ENCODE measurements around the gene C10orf71.

The C10orf71 gene

GRCh38 chr10:49369216-49370162 is 70.5 kb downstream of the C10orf71 start:
- no peak for DNase-seq (ENCODE audit: low read depth)
- no peak for TF ChIP-seq CTCF (IDR thresholded peaks at IDR 0.05; ENCODE audit: insufficient read depth, low read depth, low read length, missing control alignments)

GRCh38 chr10:49370326-49371100 is 71.5 kb downstream of the C10orf71 start:
- no peak for DNase-seq (ENCODE audit: low read depth)
- no peak for TF ChIP-seq CTCF (IDR thresholded peaks at IDR 0.05; ENCODE audit: insufficient read depth, low read depth, low read length, missing control alignments)
- H3K4me3 ChIP-seq (ENCODE audit: low read length) = no peak overlapping the region

More at GRCh38 chr10:49369216-49370162, 70.5 kb downstream of the C10orf71 start:
- H3K4me3 ChIP-seq (ENCODE audit: low read length) = no peak overlapping the region

- no peak overlapping the region for H3K4me3 ChIP-seq (ENCODE audit: low read length)
- DNase-seq (ENCODE audit: low read depth) = no peak
Measured at GRCh38 chr10:49371967-49372366, 73.0 kb downstream of the C10orf71 start.

GRCh38 chr10:49373361-49373760 is 74.4 kb downstream of the C10orf71 start:
- no peak for DNase-seq (ENCODE audit: low read depth)
- TF ChIP-seq CTCF (IDR thresholded peaks at IDR 0.05; ENCODE audit: insufficient read depth, low read depth, low read length, missing control alignments) = no peak
- no peak overlapping the region for H3K4me3 ChIP-seq (ENCODE audit: low read length)

More at GRCh38 chr10:49371967-49372366, 73.0 kb downstream of the C10orf71 start:
- no peak for TF ChIP-seq CTCF (IDR thresholded peaks at IDR 0.05; ENCODE audit: insufficient read depth, low read depth, low read length, missing control alignments)

- TF ChIP-seq CTCF (IDR thresholded peaks at IDR 0.05; ENCODE audit: insufficient read depth, low read depth, low read length, missing control alignments) = no peak
- no peak overlapping the region for H3K4me3 ChIP-seq (ENCODE audit: low read length)
- DNase-seq (ENCODE audit: low read depth) = no peak
Measured at GRCh38 chr10:49374740-49375139, 75.8 kb downstream of the C10orf71 start.

GRCh38 chr10:49375611-49376010 is 76.6 kb downstream of the C10orf71 start:
- TF ChIP-seq CTCF (IDR thresholded peaks at IDR 0.05; ENCODE audit: insufficient read depth, low read depth, low read length, missing control alignments) = no peak
- no peak for DNase-seq (ENCODE audit: low read depth)
- H3K4me3 ChIP-seq (ENCODE audit: low read length) = no peak overlapping the region
